Fibroblast of villous mesenchyme (primary cell): Measurements from ENCODE around the gene FCHSD2. TPM values are rescaled to one million over a fixed set of nuclear protein-coding genes. Genes with fewer than 3 reads are reported as not detected.
"Not testable (repeated sequence)": the region's sequence is repeated elsewhere in the genome, so short reads cannot be mapped to it uniquely, and the experiment has no call there.

Experiments
- DNase-seq: peaks from one replicate; pipeline ENCODE4 v3.0.0-alpha.2; 2010; ENCODE audit warnings: low read depth
- H3K4me3 ChIP-seq: 2 replicates; pipeline ENCODE4 v1.5.1; 2011; ENCODE audit warnings: low read depth, mild to moderate bottlenecking, low read length
- total RNA-seq: library from RNA; depleted of rRNA; stranded (reverse); fragments of >200 nt; gene quantifications from 2 replicates; pipeline ENCODE4 v1.2.3, GENCODE V29; 2012
- TF ChIP-seq, protein P1 (sequence below): IDR thresholded peaks from 2 replicates; pipeline ENCODE4 v1.5.1; 2012; ENCODE audit warnings: low read depth, mild to moderate bottlenecking, low read length; ENCODE audit not compliant: insufficient read depth

FCHSD2 gene
- total RNA-seq, 1 donor = 11.2 TPM

DNA sequence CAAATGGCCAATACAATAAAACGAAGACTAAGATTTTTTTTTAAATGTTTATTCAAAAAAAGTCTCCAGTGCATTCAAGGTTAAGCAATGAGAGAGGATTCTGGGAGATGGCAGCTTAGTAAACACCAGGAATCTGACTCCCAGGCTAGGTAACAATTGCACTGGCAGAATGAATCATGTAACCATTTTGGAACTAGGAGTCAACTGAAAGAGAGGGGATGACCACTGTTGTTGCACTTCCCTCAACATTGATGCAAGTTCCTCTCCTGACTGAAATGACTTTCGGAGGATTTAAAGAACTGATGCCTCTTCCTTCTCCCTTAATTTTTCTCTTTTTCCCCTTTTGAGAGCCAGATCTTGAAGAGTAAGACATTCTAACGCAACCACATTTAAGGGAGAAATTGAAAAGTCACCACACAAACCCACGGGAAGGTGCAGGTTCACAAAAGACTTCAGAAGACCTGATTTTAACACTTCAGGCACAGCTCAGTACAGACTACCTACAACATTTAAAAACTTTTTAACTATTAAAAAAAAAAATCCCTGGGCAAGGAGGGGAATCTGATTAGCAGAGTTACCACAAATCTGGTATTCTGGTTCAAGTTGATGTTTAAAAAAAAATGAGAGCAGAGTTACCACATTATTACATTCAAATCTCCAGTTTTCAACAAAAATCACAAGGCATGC lies 56.8 kb downstream of the FCHSD2 start:
- no peak for DNase-seq
- H3K4me3 ChIP-seq = no peak overlapping the region
- TF ChIP-seq, protein P1, sequence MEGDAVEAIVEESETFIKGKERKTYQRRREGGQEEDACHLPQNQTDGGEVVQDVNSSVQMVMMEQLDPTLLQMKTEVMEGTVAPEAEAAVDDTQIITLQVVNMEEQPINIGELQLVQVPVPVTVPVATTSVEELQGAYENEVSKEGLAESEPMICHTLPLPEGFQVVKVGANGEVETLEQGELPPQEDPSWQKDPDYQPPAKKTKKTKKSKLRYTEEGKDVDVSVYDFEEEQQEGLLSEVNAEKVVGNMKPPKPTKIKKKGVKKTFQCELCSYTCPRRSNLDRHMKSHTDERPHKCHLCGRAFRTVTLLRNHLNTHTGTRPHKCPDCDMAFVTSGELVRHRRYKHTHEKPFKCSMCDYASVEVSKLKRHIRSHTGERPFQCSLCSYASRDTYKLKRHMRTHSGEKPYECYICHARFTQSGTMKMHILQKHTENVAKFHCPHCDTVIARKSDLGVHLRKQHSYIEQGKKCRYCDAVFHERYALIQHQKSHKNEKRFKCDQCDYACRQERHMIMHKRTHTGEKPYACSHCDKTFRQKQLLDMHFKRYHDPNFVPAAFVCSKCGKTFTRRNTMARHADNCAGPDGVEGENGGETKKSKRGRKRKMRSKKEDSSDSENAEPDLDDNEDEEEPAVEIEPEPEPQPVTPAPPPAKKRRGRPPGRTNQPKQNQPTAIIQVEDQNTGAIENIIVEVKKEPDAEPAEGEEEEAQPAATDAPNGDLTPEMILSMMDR = no peak

DNA sequence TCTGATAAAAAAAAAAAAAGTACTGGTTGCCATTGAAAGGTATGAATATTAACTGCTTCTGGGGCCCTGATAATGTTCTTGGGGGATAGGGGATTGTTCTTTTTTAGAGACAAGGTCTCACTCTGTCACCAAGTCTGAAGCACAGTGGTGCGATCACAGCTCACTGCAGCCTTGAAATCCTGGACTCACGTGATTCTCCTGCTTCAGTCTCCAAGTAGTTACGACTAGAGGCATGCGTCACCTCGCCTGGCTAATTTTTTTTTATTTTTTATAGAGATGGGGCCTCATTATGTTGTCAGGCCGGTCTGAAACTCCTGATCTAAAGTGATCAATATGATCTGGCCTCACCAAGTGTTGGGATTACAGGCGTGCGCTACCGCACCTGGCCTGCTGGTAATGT lies 63.5 kb downstream of the FCHSD2 start:
- TF ChIP-seq, protein P1 = no peak

DNA sequence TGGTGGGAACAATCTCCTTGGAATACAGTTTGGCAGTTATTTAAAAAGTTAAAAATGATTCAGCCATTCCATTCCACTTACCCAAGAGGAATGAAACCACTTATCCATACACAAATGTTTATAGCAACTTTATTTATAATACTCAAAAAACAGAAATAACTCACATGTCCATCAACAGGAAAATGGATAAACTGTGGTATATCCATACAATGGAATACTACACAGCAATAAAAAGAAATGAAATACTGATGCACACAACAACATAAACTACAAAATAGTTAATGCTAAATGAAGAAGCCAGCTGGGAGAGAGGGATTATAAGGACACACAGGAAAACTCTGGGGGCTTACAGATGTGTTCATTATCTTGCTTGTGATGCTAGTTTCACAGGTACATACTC lies 64.7 kb downstream of the FCHSD2 start:
- DNase-seq = no peak
- no peak overlapping the region for H3K4me3 ChIP-seq
- TF ChIP-seq, protein P1 = no peak

More for the DNA sequence above, 63.5 kb downstream of the FCHSD2 start:
- no peak for DNase-seq
- no peak overlapping the region for H3K4me3 ChIP-seq

DNA sequence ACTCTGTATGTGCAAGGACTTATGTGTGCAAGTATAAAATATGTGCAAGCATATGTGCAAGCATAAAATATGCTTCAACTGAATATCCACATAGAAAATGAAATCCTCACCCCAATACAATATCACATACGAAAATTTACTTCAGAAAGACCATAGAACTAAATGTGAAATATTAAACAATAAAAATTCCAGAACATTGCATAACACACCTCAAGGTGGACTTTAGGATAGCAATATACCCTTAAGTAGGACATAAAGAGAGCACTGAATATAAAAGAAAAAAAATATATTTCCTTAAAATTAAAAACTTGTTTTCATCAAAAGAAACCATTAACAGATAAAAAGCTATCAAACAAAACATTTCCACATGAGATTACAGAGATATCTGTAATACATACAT lies 67.8 kb downstream of the FCHSD2 start:
- DNase-seq = no peak
- TF ChIP-seq, protein P1 = no peak

DNA sequence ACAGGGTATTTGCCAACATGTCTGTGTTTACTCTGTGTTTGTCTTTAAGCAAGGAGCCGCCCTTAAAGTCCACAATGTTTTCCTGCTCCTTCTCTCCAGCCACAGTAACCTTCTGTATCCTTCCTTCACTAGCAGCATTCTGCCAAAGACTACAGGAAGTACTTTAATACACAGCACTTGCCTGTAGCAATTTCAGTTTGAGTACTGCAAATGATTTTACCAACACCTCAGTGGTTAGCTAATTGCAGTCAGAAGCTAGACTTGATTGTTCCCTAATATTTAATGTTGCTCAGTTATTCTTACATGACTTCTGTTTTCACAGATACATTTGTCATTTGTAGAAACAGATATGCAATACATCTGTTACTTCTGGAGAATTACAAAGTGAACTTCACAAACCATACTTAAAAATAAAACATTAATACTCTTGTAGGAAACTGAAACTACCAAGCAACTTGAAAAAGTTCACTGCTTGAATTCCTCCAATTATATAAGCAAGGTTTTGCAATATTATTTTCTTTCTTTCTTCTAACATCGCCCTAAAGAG lies 69.1 kb downstream of the FCHSD2 start:
- TF ChIP-seq, protein P1 = no peak
- DNase-seq = peak; percentile 62
- H3K4me3 ChIP-seq = peak overlapping the region; percentile 5

More for the DNA sequence above, 67.8 kb downstream of the FCHSD2 start:
- no peak overlapping the region for H3K4me3 ChIP-seq

DNA sequence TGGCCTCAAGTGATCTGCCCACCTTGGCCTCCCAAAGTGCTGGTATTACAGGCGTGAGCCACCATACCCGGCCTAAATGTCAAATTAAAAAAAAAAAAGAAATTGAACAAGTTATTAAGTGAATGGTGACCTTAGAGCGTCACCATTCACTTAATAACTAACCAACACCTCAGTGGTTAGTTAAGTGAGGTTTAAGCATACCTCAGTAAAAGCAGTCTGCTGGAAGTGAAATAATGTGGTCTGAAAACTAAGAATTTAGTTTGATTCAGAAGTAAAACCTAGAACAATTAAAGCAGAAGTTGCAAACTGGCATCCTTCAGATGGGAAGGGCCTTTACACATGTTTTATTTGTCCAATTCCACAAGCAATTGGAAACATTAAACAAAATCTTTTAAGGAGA lies 71.5 kb downstream of the FCHSD2 start:
- no peak for DNase-seq
- no peak overlapping the region for H3K4me3 ChIP-seq
- TF ChIP-seq, protein P1 = no peak

DNA sequence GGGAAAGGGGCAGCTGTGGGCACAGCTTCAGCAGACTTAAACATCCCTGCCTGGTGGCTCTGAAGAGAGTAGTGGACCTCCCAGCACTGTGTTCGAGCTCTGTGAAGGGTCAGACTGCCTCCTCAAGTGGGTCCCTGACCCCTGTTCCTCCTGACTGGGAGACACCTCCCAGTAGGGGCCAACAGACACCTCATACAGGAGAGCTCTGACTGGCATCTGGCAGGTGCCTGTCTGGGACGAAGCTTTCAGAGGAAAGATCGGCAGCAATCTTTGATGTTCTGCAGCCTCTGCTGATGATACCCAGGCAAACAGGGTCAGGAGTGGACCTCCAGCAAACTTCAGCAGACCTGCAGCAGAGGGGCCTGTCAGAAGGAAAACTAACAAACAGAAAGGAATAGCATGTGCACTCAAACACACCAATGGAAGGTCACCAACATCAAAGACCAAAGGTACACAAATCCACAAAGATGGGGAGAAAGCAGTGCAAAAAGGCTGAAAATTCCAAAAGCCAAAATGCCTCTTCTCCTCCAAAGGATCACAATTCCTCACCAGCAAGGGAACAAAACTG lies 80.2 kb downstream of the FCHSD2 start:
- not testable (repeated sequence) for H3K4me3 ChIP-seq, DNase-seq

DNA sequence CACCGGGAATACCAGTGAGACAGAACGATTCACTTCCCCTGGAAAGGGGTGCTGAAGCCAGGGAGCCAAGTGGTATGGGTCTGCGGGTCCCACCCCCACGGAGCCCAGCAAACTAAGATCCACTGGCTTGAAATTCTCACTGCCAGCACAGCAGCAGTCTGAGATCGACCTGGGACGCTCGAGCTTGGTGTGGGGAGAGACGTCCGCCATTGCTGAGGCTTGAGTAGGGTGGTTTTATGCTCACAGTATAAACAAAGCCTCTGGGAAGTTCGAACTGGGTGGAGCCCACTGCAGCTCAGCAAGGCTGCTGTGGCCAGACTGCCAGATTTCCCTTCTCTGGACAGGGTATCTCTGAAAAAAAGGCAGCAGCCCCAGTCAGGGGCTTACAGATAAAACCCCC lies 80.7 kb downstream of the FCHSD2 start:
- DNase-seq = peak; percentile 28
- peak overlapping the region; percentile 32 for H3K4me3 ChIP-seq
